GM19467 (cell line): ENCODE measurements around the gene SPIC.
"Not testable (repeated sequence)": the region's sequence is repeated elsewhere in the genome, so short reads cannot be mapped to it uniquely, and the experiment has no call there.

ENCODE experiments used
- ATAC-seq: cut with Tn5 transposase; IDR thresholded peaks from one replicate; pipeline ENCODE4 v1.9.1; 2021; ENCODE audit warnings: mild to moderate bottlenecking, moderate library complexity; ENCODE audit not compliant: unreplicated experiment

The SPIC gene

GRCh38 chr12:101474711-101475386, at the start of gene SPIC:
Gene SPIC, plus strand, starts transcription at chr12:101475336. Its CDS starts 1,569 bp downstream, at chr12:101476905.
- no peak for ATAC-seq

- ATAC-seq: no peak
These were observed 44.7 kb upstream of the SPIC start for GRCh38 chr12:101430456-101430855.

GRCh38 chr12:101436136-101436535, 39.0 kb upstream of the SPIC start:
- no peak for ATAC-seq

GRCh38 chr12:101439236-101439635, 35.9 kb upstream of the SPIC start:
- ATAC-seq: no peak

- no peak for ATAC-seq
These were observed 33.5 kb upstream of the SPIC start for GRCh38 chr12:101441461-101442224.

- ATAC-seq: no peak
These were observed 19.5 kb upstream of the SPIC start for GRCh38 chr12:101455685-101456084.

GRCh38 chr12:101459642-101460346, 15.3 kb upstream of the SPIC start:
- no peak for ATAC-seq

GRCh38 chr12:101468948-101469347, 6.2 kb upstream of the SPIC start:
- no peak for ATAC-seq

- no peak for ATAC-seq
These were observed 4.2 kb upstream of the SPIC start for GRCh38 chr12:101470939-101471338.

- not testable (repeated sequence) for ATAC-seq
These were observed 3.3 kb upstream of the SPIC start for GRCh38 chr12:101471878-101472277.

- ATAC-seq: no peak
These were observed 888 bp upstream of the SPIC start for GRCh38 chr12:101474248-101474647.

- ATAC-seq: no peak
These were observed 692 bp downstream of the SPIC start for GRCh38 chr12:101475751-101476305.

- ATAC-seq: no peak
These were observed 5.7 kb downstream of the SPIC start for GRCh38 chr12:101480849-101481248.

- ATAC-seq: no peak
These were observed 9.9 kb downstream of the SPIC start for GRCh38 chr12:101485021-101485420.

GRCh38 chr12:101488469-101488868, 13.3 kb downstream of the SPIC start:
- no peak for ATAC-seq

- ATAC-seq: no peak
These were observed 15.3 kb downstream of the SPIC start for GRCh38 chr12:101490286-101490920.

- ATAC-seq: no peak
These were observed 16.2 kb downstream of the SPIC start for GRCh38 chr12:101491329-101491728.

- ATAC-seq: no peak
These were observed 18.4 kb downstream of the SPIC start for GRCh38 chr12:101493556-101493955.

GRCh38 chr12:101498252-101498651, 23.1 kb downstream of the SPIC start:
- ATAC-seq: no peak

GRCh38 chr12:101501410-101501995, 26.4 kb downstream of the SPIC start:
- ATAC-seq: no peak

GRCh38 chr12:101521136-101521535, 46.0 kb downstream of the SPIC start:
- no peak for ATAC-seq
